AG09309 (cell line): ENCODE results near the gene SPATA6L.

Experiments used
- DNase-seq: peaks from one replicate; pipeline ENCODE4 v3.0.0-alpha.2; 2010; ENCODE audit warnings: low read depth
- H3K4me3 ChIP-seq: 2 replicates; pipeline ENCODE4 v1.5.1; 2011; ENCODE audit warnings: mild to moderate bottlenecking, low read depth, low read length, moderate library complexity; ENCODE audit not compliant: control insufficient read depth
- CTCF ChIP-seq: IDR thresholded peaks from 2 replicates; pipeline ENCODE4 v1.5.1; 2011; ENCODE audit warnings: mild to moderate bottlenecking, low read depth, low read length, inconsistent platforms; ENCODE audit not compliant: insufficient read depth, control insufficient read depth; ENCODE audit errors: missing control alignments

Gene SPATA6L

GRCh38 chr9:4704129-4704528 is 37.8 kb upstream of the SPATA6L start:
- TF ChIP-seq CTCF = no peak
- no peak overlapping the region for H3K4me3 ChIP-seq
- DNase-seq = no peak

- no peak for TF ChIP-seq CTCF
- H3K4me3 ChIP-seq = no peak overlapping the region
- DNase-seq = no peak
Observed at GRCh38 chr9:4701526-4701925, 35.2 kb upstream of the SPATA6L start.

- no peak for DNase-seq
- TF ChIP-seq CTCF = no peak
- H3K4me3 ChIP-seq = no peak overlapping the region
Observed at GRCh38 chr9:4700932-4701331, 34.7 kb upstream of the SPATA6L start.

GRCh38 chr9:4700091-4700490 is 33.8 kb upstream of the SPATA6L start:
- no peak overlapping the region for H3K4me3 ChIP-seq
- no peak for TF ChIP-seq CTCF
- DNase-seq = no peak

- peak; percentile 61 for DNase-seq
- TF ChIP-seq CTCF = no peak
- H3K4me3 ChIP-seq = no peak overlapping the region
Observed at GRCh38 chr9:4691795-4692194, 25.5 kb upstream of the SPATA6L start.

- no peak overlapping the region for H3K4me3 ChIP-seq
- DNase-seq = no peak
- TF ChIP-seq CTCF = no peak
Observed at GRCh38 chr9:4690144-4690543, 23.9 kb upstream of the SPATA6L start.

- DNase-seq = no peak
- TF ChIP-seq CTCF = no peak
- H3K4me3 ChIP-seq = no peak overlapping the region
Observed at GRCh38 chr9:4689687-4690104, 23.4 kb upstream of the SPATA6L start.
